ENCODE measurements around the gene POM121L2. TPM values are rescaled to one million over a fixed set of nuclear protein-coding genes. Genes with fewer than 3 reads are reported as not detected.

The POM121L2 gene
- total and polyA plus RNA-seq, 9 of the 15 experiments (the other 6 are each of a cell fraction or from before 2014, with no cell fraction given): 0.23 to 0.45 TPM; not detected in 7

DNA sequence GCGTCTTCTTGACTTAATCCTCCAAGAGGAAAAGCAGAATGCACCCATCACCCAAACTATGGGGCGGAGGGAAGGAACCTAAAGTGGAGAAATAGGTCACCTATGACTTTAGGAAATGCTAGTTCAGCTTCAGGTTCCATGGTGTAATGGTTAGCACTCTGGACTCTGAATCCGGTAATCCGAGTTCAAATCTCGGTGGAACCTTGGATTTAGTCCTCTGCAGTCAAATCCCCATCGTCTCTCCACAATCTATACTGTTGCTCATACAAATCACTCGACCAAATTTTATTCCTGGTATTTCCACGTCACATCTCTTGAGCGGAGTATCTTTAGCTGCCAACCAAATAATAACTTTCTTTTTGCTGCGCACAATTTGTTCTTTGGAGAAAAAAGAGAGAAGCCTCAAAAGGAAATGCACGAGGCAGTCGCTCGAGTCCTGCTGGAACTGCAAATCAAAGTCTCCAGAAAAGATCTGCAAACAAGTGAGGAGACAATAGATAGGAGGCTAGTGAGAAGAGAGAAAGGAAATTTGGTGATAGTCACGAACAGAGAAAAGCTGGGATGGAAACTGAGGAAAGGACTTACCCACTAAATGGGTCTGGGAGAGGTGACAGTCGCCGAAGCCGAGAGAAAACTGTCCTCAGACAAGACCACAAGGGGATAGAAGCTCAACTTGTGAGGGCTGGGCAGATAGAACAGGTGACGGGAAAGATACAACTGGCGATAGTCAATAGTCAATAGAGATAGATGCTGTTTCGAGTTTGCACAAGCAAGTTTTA, 16.6 kb downstream of the POM121L2 start (continued):
- TF ChIP-seq, protein P1, sequence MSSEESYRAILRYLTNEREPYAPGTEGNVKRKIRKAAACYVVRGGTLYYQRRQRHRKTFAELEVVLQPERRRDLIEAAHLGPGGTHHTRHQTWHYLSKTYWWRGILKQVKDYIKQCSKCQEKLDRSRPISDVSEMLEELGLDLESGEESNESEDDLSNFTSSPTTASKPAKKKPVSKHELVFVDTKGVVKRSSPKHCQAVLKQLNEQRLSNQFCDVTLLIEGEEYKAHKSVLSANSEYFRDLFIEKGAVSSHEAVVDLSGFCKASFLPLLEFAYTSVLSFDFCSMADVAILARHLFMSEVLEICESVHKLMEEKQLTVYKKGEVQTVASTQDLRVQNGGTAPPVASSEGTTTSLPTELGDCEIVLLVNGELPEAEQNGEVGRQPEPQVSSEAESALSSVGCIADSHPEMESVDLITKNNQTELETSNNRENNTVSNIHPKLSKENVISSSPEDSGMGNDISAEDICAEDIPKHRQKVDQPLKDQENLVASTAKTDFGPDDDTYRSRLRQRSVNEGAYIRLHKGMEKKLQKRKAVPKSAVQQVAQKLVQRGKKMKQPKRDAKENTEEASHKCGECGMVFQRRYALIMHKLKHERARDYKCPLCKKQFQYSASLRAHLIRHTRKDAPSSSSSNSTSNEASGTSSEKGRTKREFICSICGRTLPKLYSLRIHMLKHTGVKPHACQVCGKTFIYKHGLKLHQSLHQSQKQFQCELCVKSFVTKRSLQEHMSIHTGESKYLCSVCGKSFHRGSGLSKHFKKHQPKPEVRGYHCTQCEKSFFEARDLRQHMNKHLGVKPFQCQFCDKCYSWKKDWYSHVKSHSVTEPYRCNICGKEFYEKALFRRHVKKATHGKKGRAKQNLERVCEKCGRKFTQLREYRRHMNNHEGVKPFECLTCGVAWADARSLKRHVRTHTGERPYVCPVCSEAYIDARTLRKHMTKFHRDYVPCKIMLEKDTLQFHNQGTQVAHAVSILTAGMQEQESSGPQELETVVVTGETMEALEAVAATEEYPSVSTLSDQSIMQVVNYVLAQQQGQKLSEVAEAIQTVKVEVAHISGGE (CRISPR knock-in tag; IDR thresholded peaks at IDR 0.05): 0 out of 6 replicates have a peak, but pooled peaks of 1 of the 3 experiments have one; percentile 26
- TF ChIP-seq HDAC8 (tag; IDR thresholded peaks at IDR 0.05) (0 out of 2 replicates have a peak, but pooled peaks have one; percentile 69), SMARCA4 (IDR thresholded peaks at IDR 0.05) (peak; percentile 36; the same call in 1 of the 2 replicates), TEAD4 (IDR thresholded peaks at IDR 0.05; ENCODE audit: low read length) (peak; percentile 86), TEAD4 (CRISPR knock-in tag; IDR thresholded peaks at IDR 0.05; ENCODE audit: borderline replicate concordance) (no peak), SMAD4 (CRISPR knock-in tag; conservative IDR thresholded peaks at IDR 0.05) (peak; percentile 38; the same call in 1 of the 2 replicates), SRF (CRISPR knock-in tag; IDR thresholded peaks at IDR 0.05) (peak in 1 of 2 experiments; percentile 66; a peak in 1 of 4 replicates), RFX5 (IDR thresholded peaks at IDR 0.05; ENCODE audit: low read depth, low read length) (peak; percentile 36; the same call in 1 of the 2 replicates), PHTF2 (CRISPR knock-in tag; IDR thresholded peaks at IDR 0.05) (no peak), MECOM (CRISPR knock-in tag; IDR thresholded peaks at IDR 0.05) (no peak), XRCC3 (IDR thresholded peaks at IDR 0.05) (peak; percentile 41; the same call in 1 of the 2 replicates)
- TF ChIP-seq, protein P2, sequence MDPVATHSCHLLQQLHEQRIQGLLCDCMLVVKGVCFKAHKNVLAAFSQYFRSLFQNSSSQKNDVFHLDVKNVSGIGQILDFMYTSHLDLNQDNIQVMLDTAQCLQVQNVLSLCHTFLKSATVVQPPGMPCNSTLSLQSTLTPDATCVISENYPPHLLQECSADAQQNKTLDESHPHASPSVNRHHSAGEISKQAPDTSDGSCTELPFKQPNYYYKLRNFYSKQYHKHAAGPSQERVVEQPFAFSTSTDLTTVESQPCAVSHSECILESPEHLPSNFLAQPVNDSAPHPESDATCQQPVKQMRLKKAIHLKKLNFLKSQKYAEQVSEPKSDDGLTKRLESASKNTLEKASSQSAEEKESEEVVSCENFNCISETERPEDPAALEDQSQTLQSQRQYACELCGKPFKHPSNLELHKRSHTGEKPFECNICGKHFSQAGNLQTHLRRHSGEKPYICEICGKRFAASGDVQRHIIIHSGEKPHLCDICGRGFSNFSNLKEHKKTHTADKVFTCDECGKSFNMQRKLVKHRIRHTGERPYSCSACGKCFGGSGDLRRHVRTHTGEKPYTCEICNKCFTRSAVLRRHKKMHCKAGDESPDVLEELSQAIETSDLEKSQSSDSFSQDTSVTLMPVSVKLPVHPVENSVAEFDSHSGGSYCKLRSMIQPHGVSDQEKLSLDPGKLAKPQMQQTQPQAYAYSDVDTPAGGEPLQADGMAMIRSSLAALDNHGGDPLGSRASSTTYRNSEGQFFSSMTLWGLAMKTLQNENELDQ (CRISPR knock-in tag; IDR thresholded peaks at IDR 0.05; ENCODE audit: borderline replicate concordance): 0 out of 2 replicates have a peak, but pooled peaks have one; percentile 53
- TF ChIP-seq, protein P3, sequence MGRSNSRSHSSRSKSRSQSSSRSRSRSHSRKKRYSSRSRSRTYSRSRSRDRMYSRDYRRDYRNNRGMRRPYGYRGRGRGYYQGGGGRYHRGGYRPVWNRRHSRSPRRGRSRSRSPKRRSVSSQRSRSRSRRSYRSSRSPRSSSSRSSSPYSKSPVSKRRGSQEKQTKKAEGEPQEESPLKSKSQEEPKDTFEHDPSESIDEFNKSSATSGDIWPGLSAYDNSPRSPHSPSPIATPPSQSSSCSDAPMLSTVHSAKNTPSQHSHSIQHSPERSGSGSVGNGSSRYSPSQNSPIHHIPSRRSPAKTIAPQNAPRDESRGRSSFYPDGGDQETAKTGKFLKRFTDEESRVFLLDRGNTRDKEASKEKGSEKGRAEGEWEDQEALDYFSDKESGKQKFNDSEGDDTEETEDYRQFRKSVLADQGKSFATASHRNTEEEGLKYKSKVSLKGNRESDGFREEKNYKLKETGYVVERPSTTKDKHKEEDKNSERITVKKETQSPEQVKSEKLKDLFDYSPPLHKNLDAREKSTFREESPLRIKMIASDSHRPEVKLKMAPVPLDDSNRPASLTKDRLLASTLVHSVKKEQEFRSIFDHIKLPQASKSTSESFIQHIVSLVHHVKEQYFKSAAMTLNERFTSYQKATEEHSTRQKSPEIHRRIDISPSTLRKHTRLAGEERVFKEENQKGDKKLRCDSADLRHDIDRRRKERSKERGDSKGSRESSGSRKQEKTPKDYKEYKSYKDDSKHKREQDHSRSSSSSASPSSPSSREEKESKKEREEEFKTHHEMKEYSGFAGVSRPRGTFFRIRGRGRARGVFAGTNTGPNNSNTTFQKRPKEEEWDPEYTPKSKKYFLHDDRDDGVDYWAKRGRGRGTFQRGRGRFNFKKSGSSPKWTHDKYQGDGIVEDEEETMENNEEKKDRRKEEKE (IDR thresholded peaks at IDR 0.05; ENCODE audit: borderline replicate concordance in 1 of 2, control insufficient read depth in 1 of 2, low read depth in 2 of 2, low read length in 1 of 2): peak in 1 of 2 experiments; percentile 80; a peak in 1 of 4 replicates
